H9 (cell line): ENCODE results near the gene FGFBP2. TPM values are rescaled to one million over a fixed set of nuclear protein-coding genes. Genes with fewer than 3 reads are reported as not detected.

Source experiments
- DNase-seq: peaks from one replicate; pipeline ENCODE4 v3.0.0-alpha.2; 2017
- H2AFZ ChIP-seq: one replicate; pipeline ENCODE4 v1.6.1; 2013; ENCODE audit warnings: mild to moderate bottlenecking, low read length, control low read depth, moderate library complexity
- H2AK5ac ChIP-seq: 2 replicates; pipeline ENCODE4 v1.6.1; 2013; ENCODE audit warnings: low read length, control low read depth, mixed read lengths; ENCODE audit not compliant: insufficient read length
- H2BK120ac ChIP-seq: one replicate; pipeline ENCODE4 v1.6.1; 2013; ENCODE audit warnings: low read depth, mild to moderate bottlenecking, low read length, control low read depth, inconsistent platforms; ENCODE audit not compliant: poor library complexity, severe bottlenecking
- H2BK12ac ChIP-seq: 2 replicates; pipeline ENCODE4 v1.6.1; 2013; ENCODE audit warnings: low read length, control low read depth, mixed read lengths, low read depth; ENCODE audit not compliant: insufficient read length
- H2BK15ac ChIP-seq: 2 replicates; pipeline ENCODE4 v1.6.1; 2013; ENCODE audit warnings: low read depth, low read length, control low read depth
- H2BK20ac ChIP-seq: one replicate; pipeline ENCODE4 v1.6.1; 2013; ENCODE audit warnings: low read depth, mild to moderate bottlenecking, low read length, control low read depth, inconsistent platforms; ENCODE audit not compliant: poor library complexity, severe bottlenecking
- H2BK5ac ChIP-seq: 2 replicates; pipeline ENCODE4 v1.6.1; 2013; ENCODE audit warnings: low read length, control low read depth, mixed read lengths; ENCODE audit not compliant: insufficient read length
- H3K14ac ChIP-seq: 2 replicates; pipeline ENCODE4 v1.6.1; 2013; ENCODE audit warnings: low read length, control low read depth; ENCODE audit not compliant: insufficient read depth
- H3K18ac ChIP-seq: 2 replicates; pipeline ENCODE4 v1.6.1; 2013; ENCODE audit warnings: low read depth, mild to moderate bottlenecking, mixed read lengths, low read length, control low read depth; ENCODE audit not compliant: insufficient read length
- H3K23ac ChIP-seq: 2 replicates; pipeline ENCODE4 v1.6.1; 2013; ENCODE audit warnings: low read length, control low read depth, mixed read lengths, low read depth; ENCODE audit not compliant: insufficient read length
- H3K23me2 ChIP-seq: 2 replicates; pipeline ENCODE4 v1.6.1; 2013; ENCODE audit warnings: low read depth, mild to moderate bottlenecking, mixed read lengths, low read length, control low read depth; ENCODE audit not compliant: insufficient read length, poor library complexity, severe bottlenecking
- H3K27ac ChIP-seq: 2 replicates; pipeline ENCODE4 v1.5.1; 2013; ENCODE audit warnings: low read length, control low read depth, mixed read lengths, low read depth; ENCODE audit not compliant: insufficient read length
- H3K27me3 ChIP-seq: 2 replicates; pipeline ENCODE4 v1.6.1; 2013; ENCODE audit warnings: low read length, control low read depth, inconsistent platforms; ENCODE audit not compliant: insufficient read depth
- H3K4ac ChIP-seq: 2 replicates; pipeline ENCODE4 v1.6.1; 2013; ENCODE audit warnings: low read depth, mild to moderate bottlenecking, control low read depth, inconsistent platforms, low read length, moderate library complexity
- H3K4me1 ChIP-seq: 2 replicates; pipeline ENCODE4 v1.6.1; 2013; ENCODE audit warnings: low read length, control low read depth, inconsistent platforms; ENCODE audit not compliant: insufficient read depth
- H3K4me2 ChIP-seq: 2 replicates; pipeline ENCODE4 v1.6.1; 2013; ENCODE audit warnings: low read length, control low read depth, mixed read lengths; ENCODE audit not compliant: insufficient read length, insufficient read depth
- H3K56ac ChIP-seq: 2 replicates; pipeline ENCODE4 v1.6.1; 2013; ENCODE audit warnings: low read depth, mild to moderate bottlenecking, mixed read lengths, low read length, control low read depth; ENCODE audit not compliant: insufficient read length
- H3K79me1 ChIP-seq: 2 replicates; pipeline ENCODE4 v1.6.1; 2013; ENCODE audit warnings: low read depth, mild to moderate bottlenecking, moderate library complexity, low read length, control low read depth, inconsistent platforms; ENCODE audit not compliant: insufficient read depth, poor library complexity, severe bottlenecking
- H3K79me2 ChIP-seq: 2 replicates; pipeline ENCODE4 v1.6.1; 2013; ENCODE audit warnings: low read length, control low read depth, inconsistent platforms; ENCODE audit not compliant: insufficient read depth
- H3K9ac ChIP-seq: 2 replicates; pipeline ENCODE4 v1.6.1; 2013; ENCODE audit warnings: low read length, control low read depth, mixed read lengths; ENCODE audit not compliant: insufficient read length; ENCODE audit errors: extremely low read depth
- H3K9me3 ChIP-seq: one replicate; pipeline ENCODE4 v1.6.1; 2013; ENCODE audit warnings: low read depth, low read length, inconsistent platforms; ENCODE audit not compliant: control insufficient read depth
- H3T11ph ChIP-seq: one replicate; pipeline ENCODE4 v1.6.1; 2013; ENCODE audit warnings: mild to moderate bottlenecking, low read length, control low read depth, inconsistent platforms
- H4K20me1 ChIP-seq: one replicate; pipeline ENCODE4 v1.6.1; 2013; ENCODE audit not compliant: control insufficient read depth, insufficient read length, insufficient read depth
- H4K5ac ChIP-seq: 2 replicates; pipeline ENCODE4 v1.6.1; 2013; ENCODE audit warnings: low read depth, mild to moderate bottlenecking, mixed read lengths, low read length, control low read depth; ENCODE audit not compliant: insufficient read length
- H4K8ac ChIP-seq: replicated peaks from 2 replicates; pipeline ENCODE4 v1.6.1; 2013; ENCODE audit warnings: low read length, control low read depth, mixed read lengths, low read depth; ENCODE audit not compliant: insufficient read length
- H4K91ac ChIP-seq: 2 replicates; pipeline ENCODE4 v1.6.1; 2013; ENCODE audit warnings: low read depth, mild to moderate bottlenecking, moderate library complexity, mixed read lengths, low read length, control low read depth; ENCODE audit not compliant: insufficient read length
- H3K27ac Mint-ChIP-seq, 3 experiments: 2 replicates in 2 of 3; 3 replicates in 1 of 3; pipeline ENCODE4 v1.8.0; 2020 to 2021; ENCODE audit warnings: mixed read lengths in 3 of 3, mild to moderate bottlenecking in 1 of 3, moderate library complexity in 1 of 3
- H3K27me3 Mint-ChIP-seq: 2 replicates; pipeline ENCODE4 v1.8.0; 2021; ENCODE audit warnings: low read depth, mild to moderate bottlenecking, moderate library complexity, mixed read lengths
- H3K36me3 Mint-ChIP-seq, 3 experiments: 2 replicates in 2 of 3; 3 replicates in 1 of 3; pipeline ENCODE4 v1.8.0; 2020 to 2021; ENCODE audit warnings: low read depth in 3 of 3, mixed read lengths in 3 of 3; ENCODE audit not compliant: insufficient read depth in 1 of 3
- H3K4me1 Mint-ChIP-seq, 2 experiments: 2 replicates each; pipeline ENCODE4 v1.8.0; 2020; ENCODE audit warnings: mixed read lengths in 2 of 2
- H3K4me3 Mint-ChIP-seq, 2 experiments: 2 replicates in 1 of 2; 3 replicates in 1 of 2; pipeline ENCODE4 v1.8.0; 2020 to 2021; ENCODE audit warnings: mild to moderate bottlenecking in 2 of 2, mixed read lengths in 2 of 2, moderate library complexity in 1 of 2
- H3K9me3 Mint-ChIP-seq, 2 experiments: 2 replicates in 1 of 2; 3 replicates in 1 of 2; pipeline ENCODE4 v1.8.0; 2020; ENCODE audit warnings: mild to moderate bottlenecking in 2 of 2, mixed read lengths in 2 of 2, moderate library complexity in 1 of 2
- WGBS: extraction: QIAGEN DNeasy Blood & Tissue Kit; methylation state at CpG from one replicate; pipeline ENCODE4 v1.1.7; 2013; ENCODE audit warnings: missing lambda C conversion rate, low lambda C conversion rate, mixed read lengths; ENCODE audit not compliant: insufficient read length; ENCODE audit errors: extremely low coverage; 5-methylcytosine and 5-hydroxymethylcytosine counted together
- total RNA-seq: library from RNA; stranded (reverse); gene quantifications from 2 replicates; pipeline ENCODE4 v1.2.1, GENCODE V29; 2021
- TF ChIP-seq, protein P1 (sequence below): fragments of 200-600 bp; sonication (generic); conservative IDR thresholded peaks from 3 replicates; pipeline ENCODE4 v1.8.0; 2021; ENCODE audit warnings: antibody characterized with exemption, mild to moderate bottlenecking

FGFBP2 gene
- total RNA-seq, 1 experiment from 2014 or later = not detected

DNA sequence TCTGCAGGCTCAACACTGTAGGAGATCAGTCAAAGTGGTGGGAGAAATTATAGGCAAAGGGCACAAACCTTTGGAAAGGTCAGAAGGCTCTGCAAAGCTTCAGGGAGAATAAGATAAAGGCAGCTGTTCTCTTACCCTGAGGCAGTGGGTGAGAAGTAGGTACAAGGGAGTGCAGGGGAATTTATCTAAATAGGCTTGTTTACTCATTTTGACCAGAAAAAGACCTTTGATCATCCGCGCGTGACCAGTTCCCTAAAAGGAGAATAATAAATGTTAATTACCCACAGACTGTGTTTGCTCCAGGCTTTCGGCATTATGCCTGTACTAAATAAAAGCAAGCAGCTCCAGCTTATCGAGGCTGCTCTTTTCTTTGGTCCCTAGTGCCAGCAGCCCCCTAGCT lies 9.3 kb downstream of the FGFBP2 start:
- H2BK15ac ChIP-seq = no peak overlapping the region
- no peak overlapping the region for H3K18ac ChIP-seq
- no peaks in the 10 kb centered on the region for H3K23me2 ChIP-seq
- Mint-ChIP-seq H3K4me1 (peaks cover 6 to 10% of the 10 kb centered on the region in 2 experiments), H3K9me3 (peaks cover 17 to 28% of the 10 kb centered on the region in 2 experiments), H3K27ac (no peak overlapping the region), H3K36me3 (peaks cover 3 to 13% (median 10%) of the 10 kb centered on the region in 3 experiments; a peak in 6 of 7 replicates), H3K4me3 (no peak overlapping the region), H3K27me3 (peaks cover 2% of the 10 kb centered on the region)
- H3K27ac ChIP-seq = no peak overlapping the region
- H3K4ac ChIP-seq = no peak overlapping the region
- no peak overlapping the region for H2BK12ac ChIP-seq
- H4K20me1 ChIP-seq = no peaks in the 10 kb centered on the region
- no peak overlapping the region for H3K23ac ChIP-seq
- H4K8ac ChIP-seq = no peak overlapping the region
- H3K14ac ChIP-seq = no peak overlapping the region
- no peak overlapping the region for H4K91ac ChIP-seq
- no peaks in the 10 kb centered on the region for H3K27me3 ChIP-seq
- H2AK5ac ChIP-seq = no peak overlapping the region
- no peak for DNase-seq
- H3T11ph ChIP-seq = no peak overlapping the region
- no peak overlapping the region for H2BK20ac ChIP-seq
- H3K56ac ChIP-seq = no peak overlapping the region
- H3K4me2 ChIP-seq = no peak overlapping the region
- H2AFZ ChIP-seq = no peak overlapping the region
- no peaks in the 10 kb centered on the region for H3K9me3 ChIP-seq
- no peaks in the 10 kb centered on the region for H3K79me2 ChIP-seq
- peaks cover 3% of the 10 kb centered on the region; the same call in 1 of the 2 replicates for H3K4me1 ChIP-seq
- H4K5ac ChIP-seq = no peak overlapping the region
- no peaks in the 10 kb centered on the region for H3K79me1 ChIP-seq
- no CpG with 5 or more reads among the region's 5 CpGs for WGBS
- TF ChIP-seq, protein P1, sequence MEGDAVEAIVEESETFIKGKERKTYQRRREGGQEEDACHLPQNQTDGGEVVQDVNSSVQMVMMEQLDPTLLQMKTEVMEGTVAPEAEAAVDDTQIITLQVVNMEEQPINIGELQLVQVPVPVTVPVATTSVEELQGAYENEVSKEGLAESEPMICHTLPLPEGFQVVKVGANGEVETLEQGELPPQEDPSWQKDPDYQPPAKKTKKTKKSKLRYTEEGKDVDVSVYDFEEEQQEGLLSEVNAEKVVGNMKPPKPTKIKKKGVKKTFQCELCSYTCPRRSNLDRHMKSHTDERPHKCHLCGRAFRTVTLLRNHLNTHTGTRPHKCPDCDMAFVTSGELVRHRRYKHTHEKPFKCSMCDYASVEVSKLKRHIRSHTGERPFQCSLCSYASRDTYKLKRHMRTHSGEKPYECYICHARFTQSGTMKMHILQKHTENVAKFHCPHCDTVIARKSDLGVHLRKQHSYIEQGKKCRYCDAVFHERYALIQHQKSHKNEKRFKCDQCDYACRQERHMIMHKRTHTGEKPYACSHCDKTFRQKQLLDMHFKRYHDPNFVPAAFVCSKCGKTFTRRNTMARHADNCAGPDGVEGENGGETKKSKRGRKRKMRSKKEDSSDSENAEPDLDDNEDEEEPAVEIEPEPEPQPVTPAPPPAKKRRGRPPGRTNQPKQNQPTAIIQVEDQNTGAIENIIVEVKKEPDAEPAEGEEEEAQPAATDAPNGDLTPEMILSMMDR = no peak
- no peak overlapping the region for H2BK120ac ChIP-seq
- H3K9ac ChIP-seq = no peak overlapping the region
- no peak overlapping the region for H2BK5ac ChIP-seq
